H1 (cell line): ENCODE results near the gene TLR9. TPM values are rescaled to one million over a fixed set of nuclear protein-coding genes. Genes with fewer than 3 reads are reported as not detected.

ENCODE experiments used
- CTCF ChIA-PET: fragments of 300-600 bp; sonication (Branson Sonifier 250); formaldehyde crosslinking; loops from one replicate; lab custom pipeline; 2021; ENCODE audit not compliant: partially characterized antibody; lab: Charles Lee
- POLR2A ChIA-PET: fragments of 300-600 bp; sonication (Branson Sonifier 250); formaldehyde crosslinking; loops from one replicate; lab custom pipeline; 2021; ENCODE audit warnings: inconsistent platforms; ENCODE audit not compliant: partially characterized antibody; lab: Charles Lee
- DNase-seq, 2 experiments: peaks; one replicate each; pipeline versions ENCODE4 v3.0.0 to v3.0.0-alpha.2; 2010 to 2022; ENCODE audit warnings: low spot score in 2 of 2, low read depth in 1 of 2, mixed read lengths in 1 of 2
- FAIRE-seq: peaks from 2 replicates; lab custom pipeline; 2011; peaks lifted over from hg19 to GRCh38; lab: Jason Lieb, UNC
- H2AFZ ChIP-seq: 2 replicates; pipeline ENCODE4 v1.8.1; 2012; ENCODE audit warnings: low read length, inconsistent platforms
- H2AK5ac ChIP-seq: 2 replicates; pipeline ENCODE4 v1.6.1; 2013; ENCODE audit warnings: low read depth, low read length
- H2BK120ac ChIP-seq: replicated peaks from 2 replicates; pipeline ENCODE3; 2013; ENCODE audit warnings: low read depth, low read length, inconsistent platforms
- H2BK12ac ChIP-seq: 2 replicates; pipeline ENCODE4 v1.6.1; 2013; ENCODE audit warnings: low read depth, low read length
- H2BK15ac ChIP-seq: 2 replicates; pipeline ENCODE4 v1.6.1; 2013; ENCODE audit warnings: low read length
- H2BK20ac ChIP-seq: 2 replicates; pipeline ENCODE4 v1.6.1; 2013; ENCODE audit warnings: low read length
- H2BK5ac ChIP-seq: 2 replicates; pipeline ENCODE4 v1.6.1; 2013; ENCODE audit warnings: low read depth, low read length
- H3K14ac ChIP-seq: 2 replicates; pipeline ENCODE4 v1.6.1; 2013; ENCODE audit warnings: inconsistent platforms; ENCODE audit not compliant: insufficient read length
- H3K18ac ChIP-seq: 2 replicates; pipeline ENCODE4 v1.6.1; 2013; ENCODE audit warnings: low read length; ENCODE audit errors: extremely low read depth
- H3K23ac ChIP-seq: 2 replicates; pipeline ENCODE4 v1.6.1; 2013; ENCODE audit warnings: inconsistent platforms; ENCODE audit not compliant: insufficient read length
- H3K23me2 ChIP-seq: 2 replicates; pipeline ENCODE4 v1.6.1; 2013; ENCODE audit warnings: low read depth, low read length
- H3K27ac ChIP-seq: 2 replicates; pipeline ENCODE4 v1.6.1; 2011; ENCODE audit warnings: low read depth, low read length, inconsistent platforms
- H3K27me3 ChIP-seq, 4 experiments: replicated peaks in 1 of 4; 1 replicate in 1 of 4; 2 replicates in 3 of 4; pipeline versions ENCODE4 v1.6.1 to v1.8.1; 2011 to 2013; ENCODE audit warnings: low read length in 3 of 4, mild to moderate bottlenecking in 3 of 4, inconsistent platforms in 2 of 4, mixed read lengths in 2 of 4, moderate library complexity in 1 of 4; ENCODE audit not compliant: control insufficient read depth in 3 of 4, insufficient read depth in 3 of 4; ENCODE audit errors: extremely low read depth in 1 of 4
- H3K36me3 ChIP-seq, 4 experiments: 2 replicates each; pipeline versions ENCODE4 v1.6.1 to v1.8.1; 2011 to 2013; ENCODE audit warnings: mild to moderate bottlenecking in 4 of 4, low read length in 3 of 4, moderate library complexity in 2 of 4, control low read depth in 1 of 4, inconsistent platforms in 1 of 4; ENCODE audit not compliant: insufficient read depth in 4 of 4, control insufficient read depth in 2 of 4
- H3K4ac ChIP-seq: replicated peaks from 2 replicates; pipeline ENCODE3; 2013; ENCODE audit warnings: low read length, low read depth, mixed read lengths, inconsistent platforms; ENCODE audit not compliant: insufficient read length
- H3K4me1 ChIP-seq, 4 experiments: replicated peaks in 1 of 4; 1 replicate in 1 of 4; 2 replicates in 3 of 4; pipeline versions ENCODE4 v1.6.1 to v1.8.1; 2011 to 2013; ENCODE audit warnings: low read length in 3 of 4, inconsistent platforms in 2 of 4, mixed read lengths in 1 of 4; ENCODE audit not compliant: insufficient read depth in 4 of 4, control insufficient read depth in 3 of 4
- H3K4me2 ChIP-seq, 2 experiments: 2 replicates each; pipeline versions ENCODE4 v1.6.1 to v1.8.1; 2011 to 2013; ENCODE audit warnings: low read depth in 2 of 2, low read length in 2 of 2, control low read depth in 1 of 2, inconsistent platforms in 1 of 2, mild to moderate bottlenecking in 1 of 2; ENCODE audit not compliant: insufficient read depth in 1 of 2
- H3K4me3 ChIP-seq, 4 experiments: fragments of 200-600, 300-600 bp in 1 of 4; sonication (generic), shearing (Covaris generic), sonication (Bioruptor Twin) in 1 of 4; 2 replicates each; pipeline versions ENCODE4 v1.5.1 to v1.8.1; 2011 to 2016; ENCODE audit warnings: low read length in 4 of 4, low read depth in 3 of 4, control low read depth in 2 of 4, inconsistent platforms in 2 of 4, mild to moderate bottlenecking in 2 of 4, mixed read lengths in 1 of 4, moderate library complexity in 1 of 4; ENCODE audit not compliant: insufficient read depth in 2 of 4; ENCODE audit errors: extremely low read depth in 1 of 4
- H3K56ac ChIP-seq: replicated peaks from 2 replicates; pipeline ENCODE3; 2013; ENCODE audit warnings: low read depth, mild to moderate bottlenecking, mixed read lengths, low read length, inconsistent platforms; ENCODE audit not compliant: insufficient read length
- H3K79me1 ChIP-seq: 2 replicates; pipeline ENCODE4 v1.6.1; 2013; ENCODE audit warnings: low read depth, low read length, control low read depth
- H3K79me2 ChIP-seq, 2 experiments: 2 replicates each; pipeline versions ENCODE4 v1.6.1 to v1.8.1; 2012 to 2013; ENCODE audit warnings: low read length in 2 of 2, mild to moderate bottlenecking in 2 of 2, inconsistent platforms in 1 of 2; ENCODE audit not compliant: insufficient read depth in 2 of 2, control insufficient read depth in 1 of 2
- H3K9ac ChIP-seq, 4 experiments: replicated peaks in 1 of 4; 1 replicate in 1 of 4; 2 replicates in 3 of 4; pipeline versions ENCODE4 v1.6.1 to v1.8.1; 2011 to 2013; ENCODE audit warnings: low read depth in 3 of 4, low read length in 3 of 4, control low read depth in 2 of 4, mild to moderate bottlenecking in 2 of 4, moderate library complexity in 2 of 4, inconsistent platforms in 1 of 4; ENCODE audit errors: extremely low read depth in 1 of 4
- H3K9me3 ChIP-seq, 2 experiments: 2 replicates each; pipeline versions ENCODE4 v1.6.1 to v1.8.1; 2012 to 2013; ENCODE audit warnings: mild to moderate bottlenecking in 2 of 2, moderate library complexity in 2 of 2, control low read depth in 1 of 2, inconsistent platforms in 1 of 2, low read depth in 1 of 2, low read length in 1 of 2, mixed read lengths in 1 of 2; ENCODE audit not compliant: insufficient read depth in 2 of 2
- H4K20me1 ChIP-seq, 2 experiments: replicated peaks in 1 of 2; 2 replicates each; pipeline versions ENCODE3 to v1.8.1; 2011 to 2013; ENCODE audit warnings: inconsistent platforms in 2 of 2, low read length in 2 of 2, mild to moderate bottlenecking in 1 of 2; ENCODE audit not compliant: insufficient read depth in 2 of 2, control insufficient read depth in 1 of 2
- H4K5ac ChIP-seq: 2 replicates; pipeline ENCODE4 v1.6.1; 2013; ENCODE audit warnings: low read length, low read depth, mixed read lengths, inconsistent platforms; ENCODE audit not compliant: insufficient read length
- H4K8ac ChIP-seq: 2 replicates; pipeline ENCODE4 v1.8.0; 2013; ENCODE audit warnings: mild to moderate bottlenecking, moderate library complexity, low read length, inconsistent platforms; ENCODE audit not compliant: insufficient read depth; ENCODE audit errors: extremely low read depth
- H4K91ac ChIP-seq: replicated peaks from 2 replicates; pipeline ENCODE3; 2013; ENCODE audit warnings: low read length, mixed read lengths, inconsistent platforms; ENCODE audit not compliant: insufficient read length
- SAP30 ChIP-seq: fragments of 300-600 bp; sonication (generic); IDR thresholded peaks from 2 replicates; pipeline ENCODE4 v1.7.1; 2012; ENCODE audit warnings: low read length, moderate library complexity, mild to moderate bottlenecking, inconsistent platforms; ENCODE audit not compliant: insufficient read depth, insufficient replicate concordance
- SIRT6 ChIP-seq: IDR thresholded peaks from one replicate; pipeline ENCODE4 v1.7.1; 2012; ENCODE audit warnings: low read length, inconsistent platforms
- polyA plus RNA-seq, 7 experiments: library from polyadenylated mRNA; depleted of rRNA in 3 of 7; stranded (reverse) in 5 of 7; unstranded in 2 of 7; fragments of >200 nt in 5 of 7; fragments of 200-250 nt in 2 of 7; gene quantifications; 1 replicate in 5 of 7; 2 replicates in 1 of 7; 4 replicates in 1 of 7; pipeline versions ENCODE4 v1.2.1 to v1.2.3, GENCODE V29; 2011 to 2013; ENCODE audit warnings: missing spikeins in 2 of 7, mixed read lengths in 2 of 7
- total RNA-seq: library from RNA; stranded (reverse); fragmentation: NEBNext Ultra II Directional; extraction: Animal tissue kit (Norgen Biotek cat#: 25700); gene quantifications from 2 replicates; pipeline ENCODE4 v1.2.1, GENCODE V29; 2021
- TF ChIP-seq, protein P1 (sequence below), 3 experiments: IDR thresholded peaks; 1 replicate in 2 of 3; 2 replicates in 1 of 3; pipeline versions ENCODE4 v1.5.1 to v1.6.1; 2011; ENCODE audit warnings: low read length in 3 of 3, mild to moderate bottlenecking in 3 of 3, inconsistent platforms in 2 of 3, low read depth in 1 of 3, moderate library complexity in 1 of 3; ENCODE audit not compliant: insufficient read depth in 1 of 3; ENCODE audit errors: control extremely low read depth in 1 of 3

Gene TLR9
- total and polyA plus RNA-seq, 2 of the 8 experiments (the other 6 are each of a cell fraction or from before 2014, with no cell fraction given): 0.05 TPM; not detected in 1

GRCh38 chr3:52262447-52262846, 37.0 kb upstream of the TLR9 start:
- H3K79me2 ChIP-seq: peaks cover 0 to 22% of the 10 kb centered on the region in 2 experiments; a peak in 2 of 4 replicates
- H4K5ac ChIP-seq: no peak overlapping the region
- no peak overlapping the region for H2BK15ac ChIP-seq
- H3K9me3 ChIP-seq: no peaks in the 10 kb centered on the region
- no peak overlapping the region for H4K91ac ChIP-seq
- no peak overlapping the region for H3K4me2 ChIP-seq
- no peak overlapping the region for H2BK5ac ChIP-seq
- no peak overlapping the region for H2BK12ac ChIP-seq
- H3K56ac ChIP-seq: no peak overlapping the region
- no peak overlapping the region for H3K18ac ChIP-seq
- H2BK120ac ChIP-seq: no peak overlapping the region
- no peak overlapping the region for H3K14ac ChIP-seq
- no peak overlapping the region for H3K4me3 ChIP-seq
- ChIA-PET CTCF (interaction anchor here (1.7 to 2.8 kb wide), 2 partner anchors 31 to 77 kb away, joined by 5 to 10 read pairs; no protein-coding TSS in a partner anchor), POLR2A (interaction anchor here (1.7 kb wide), 1 partner anchor 10 kb away, joined by 5 read pairs; no protein-coding TSS in a partner anchor)
- H3K36me3 ChIP-seq: peaks cover 41 to 91% (median 81%) of the 10 kb centered on the region in 4 experiments
- no peaks in the 10 kb centered on the region for H3K4me1 ChIP-seq
- H2BK20ac ChIP-seq: no peak overlapping the region
- no peaks in the 10 kb centered on the region for H3K27me3 ChIP-seq
- H4K20me1 ChIP-seq: peaks cover 3 to 12% of the 10 kb centered on the region in 2 experiments
- no peak overlapping the region for H3K9ac ChIP-seq
- H3K79me1 ChIP-seq: no peaks in the 10 kb centered on the region; the same call in 1 of the 2 replicates
- H3K23ac ChIP-seq: no peak overlapping the region
- no peak overlapping the region for H4K8ac ChIP-seq
- FAIRE-seq (no peak), DNase-seq (no peak)
- H2AK5ac ChIP-seq: no peak overlapping the region
- no peak overlapping the region for H2AFZ ChIP-seq
- no peak overlapping the region for H3K4ac ChIP-seq
- no peaks in the 10 kb centered on the region; the same call in 1 of the 2 replicates for H3K23me2 ChIP-seq
- H3K27ac ChIP-seq: no peak overlapping the region
- TF ChIP-seq SIRT6 (no peak), SAP30 (no peak)
- TF ChIP-seq, protein P1, sequence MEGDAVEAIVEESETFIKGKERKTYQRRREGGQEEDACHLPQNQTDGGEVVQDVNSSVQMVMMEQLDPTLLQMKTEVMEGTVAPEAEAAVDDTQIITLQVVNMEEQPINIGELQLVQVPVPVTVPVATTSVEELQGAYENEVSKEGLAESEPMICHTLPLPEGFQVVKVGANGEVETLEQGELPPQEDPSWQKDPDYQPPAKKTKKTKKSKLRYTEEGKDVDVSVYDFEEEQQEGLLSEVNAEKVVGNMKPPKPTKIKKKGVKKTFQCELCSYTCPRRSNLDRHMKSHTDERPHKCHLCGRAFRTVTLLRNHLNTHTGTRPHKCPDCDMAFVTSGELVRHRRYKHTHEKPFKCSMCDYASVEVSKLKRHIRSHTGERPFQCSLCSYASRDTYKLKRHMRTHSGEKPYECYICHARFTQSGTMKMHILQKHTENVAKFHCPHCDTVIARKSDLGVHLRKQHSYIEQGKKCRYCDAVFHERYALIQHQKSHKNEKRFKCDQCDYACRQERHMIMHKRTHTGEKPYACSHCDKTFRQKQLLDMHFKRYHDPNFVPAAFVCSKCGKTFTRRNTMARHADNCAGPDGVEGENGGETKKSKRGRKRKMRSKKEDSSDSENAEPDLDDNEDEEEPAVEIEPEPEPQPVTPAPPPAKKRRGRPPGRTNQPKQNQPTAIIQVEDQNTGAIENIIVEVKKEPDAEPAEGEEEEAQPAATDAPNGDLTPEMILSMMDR (IDR thresholded peaks at IDR 0.05; ENCODE audit: control extremely low read depth in 1 of 3, insufficient read depth in 1 of 3, low read depth in 1 of 3, low read length in 3 of 3): no peak
